Measurements from ENCODE around the gene KDM7A.
"Not testable (repeated sequence)": the region's sequence is repeated elsewhere in the genome, so short reads cannot be mapped to it uniquely, and the experiment has no call there.

KDM7A gene

GRCh38 chr7:140176811-140177702 lies at the start of gene KDM7A:
Gene KDM7A, minus strand, starts transcription at chr7:140176983. Its CDS starts 46 bp downstream, at chr7:140176937.
- peak; percentile 78 to 84 for DNase-seq

DNA sequence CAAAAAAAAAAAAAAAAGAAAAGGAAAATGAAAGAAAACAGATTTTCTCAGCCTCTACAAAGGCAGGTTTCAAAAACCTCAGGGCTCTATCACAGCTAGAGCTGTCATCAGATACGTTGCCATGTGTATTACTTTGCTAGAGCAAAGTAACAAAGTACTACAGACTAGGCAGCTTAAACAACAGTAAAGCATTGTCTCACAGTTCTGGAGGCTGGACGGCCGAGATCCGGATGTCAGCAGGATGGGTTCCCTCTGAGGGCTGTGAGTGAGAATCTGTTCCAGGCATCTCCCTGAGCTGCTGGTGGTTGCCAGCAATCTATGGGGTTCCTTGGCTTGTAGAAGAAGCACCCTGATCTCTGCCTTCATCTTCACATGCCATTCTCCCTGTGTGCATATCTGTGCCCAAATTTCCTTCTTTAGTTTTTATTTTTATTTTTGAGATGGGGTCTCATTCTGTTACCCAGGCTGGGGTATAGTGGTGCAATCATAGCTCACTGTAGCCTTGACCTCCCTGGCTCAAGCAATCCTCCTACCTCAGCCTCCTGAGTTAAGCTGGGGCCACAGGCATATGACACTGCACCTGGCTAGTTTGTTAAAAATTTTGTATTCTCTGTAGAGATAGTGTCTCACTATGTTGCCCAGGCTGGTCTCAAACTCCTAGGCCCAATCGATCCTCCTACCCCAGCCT lies 48.9 kb upstream of the KDM7A start:
- DNase-seq, result no peak

DNA sequence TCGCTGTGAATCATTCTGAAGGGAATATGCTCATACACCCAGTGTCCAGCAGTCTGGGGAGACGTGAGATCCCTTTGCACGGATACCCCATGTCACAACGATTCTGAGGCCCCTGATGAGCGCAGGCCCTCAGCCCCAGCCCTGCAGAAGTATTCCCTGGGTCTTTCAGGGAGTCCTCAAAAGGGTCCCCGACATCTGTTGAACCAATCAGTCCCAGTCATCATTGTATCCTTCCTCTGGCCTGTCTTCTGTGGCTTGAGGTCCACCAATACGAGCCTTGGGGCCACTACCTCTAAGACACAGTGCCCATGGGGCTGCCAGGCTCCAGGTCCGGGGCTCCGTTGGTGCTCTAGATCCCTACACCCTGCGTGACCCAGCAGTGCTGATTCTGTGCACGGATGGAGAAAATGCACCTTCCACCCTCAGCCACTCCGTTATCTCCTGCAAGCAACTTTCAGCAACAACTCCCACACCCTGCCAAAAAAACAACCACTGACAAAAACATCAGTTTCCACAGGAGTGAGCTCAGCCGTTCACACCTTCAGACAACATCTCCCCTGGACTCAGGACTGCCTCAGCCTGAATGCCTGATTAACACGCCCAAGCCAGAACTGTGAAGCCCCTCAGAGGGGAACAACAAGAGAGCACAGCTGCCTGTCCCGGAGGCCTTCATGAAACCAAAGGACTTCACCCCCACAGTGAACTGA lies 46.9 kb upstream of the KDM7A start:
- no peak for DNase-seq

GRCh38 chr7:140222814-140223213 lies 46.0 kb upstream of the KDM7A start:
- DNase-seq, result no peak

DNA sequence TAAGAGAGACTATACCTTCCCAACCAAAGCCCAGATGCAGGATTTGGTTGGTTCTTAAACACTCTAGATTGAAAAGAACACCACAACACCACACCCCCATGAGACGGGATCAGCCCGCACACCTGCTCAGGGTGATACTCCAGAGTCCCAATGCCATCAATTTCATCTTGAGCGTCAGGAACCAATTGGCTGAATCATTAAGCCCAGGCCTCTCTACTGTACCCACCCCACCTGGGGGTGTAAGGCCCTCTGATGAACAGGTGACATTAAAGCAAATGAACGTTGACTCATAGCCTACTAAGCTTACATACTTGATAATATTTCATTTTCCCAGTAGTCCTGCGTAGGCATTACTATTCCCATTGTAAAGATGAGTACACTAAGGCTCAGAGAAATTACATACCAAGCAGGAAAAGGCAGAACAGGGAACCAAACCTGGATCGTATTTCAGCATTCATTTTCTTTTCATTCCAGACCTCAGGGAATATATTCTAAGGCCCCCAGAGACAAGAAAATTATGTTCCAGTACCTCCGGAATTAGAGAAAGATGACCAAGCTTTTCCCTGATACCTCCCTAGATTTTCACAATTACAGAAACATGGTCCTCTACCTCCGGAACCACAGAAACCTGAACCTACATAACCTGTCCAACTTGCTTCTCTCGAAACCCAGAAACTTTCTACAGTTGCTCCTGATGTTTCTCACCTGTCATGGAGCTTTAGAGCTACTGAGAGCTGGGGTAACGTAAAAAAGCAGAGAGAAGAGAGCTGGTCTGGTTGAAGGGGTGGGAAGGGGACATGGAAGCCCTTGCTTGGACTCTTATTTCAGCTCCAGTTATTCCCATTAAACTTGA lies 43.1 kb upstream of the KDM7A start:
- DNase-seq, result no peak

GRCh38 chr7:140218656-140219055 lies 41.9 kb upstream of the KDM7A start:
- no peak for DNase-seq

DNA sequence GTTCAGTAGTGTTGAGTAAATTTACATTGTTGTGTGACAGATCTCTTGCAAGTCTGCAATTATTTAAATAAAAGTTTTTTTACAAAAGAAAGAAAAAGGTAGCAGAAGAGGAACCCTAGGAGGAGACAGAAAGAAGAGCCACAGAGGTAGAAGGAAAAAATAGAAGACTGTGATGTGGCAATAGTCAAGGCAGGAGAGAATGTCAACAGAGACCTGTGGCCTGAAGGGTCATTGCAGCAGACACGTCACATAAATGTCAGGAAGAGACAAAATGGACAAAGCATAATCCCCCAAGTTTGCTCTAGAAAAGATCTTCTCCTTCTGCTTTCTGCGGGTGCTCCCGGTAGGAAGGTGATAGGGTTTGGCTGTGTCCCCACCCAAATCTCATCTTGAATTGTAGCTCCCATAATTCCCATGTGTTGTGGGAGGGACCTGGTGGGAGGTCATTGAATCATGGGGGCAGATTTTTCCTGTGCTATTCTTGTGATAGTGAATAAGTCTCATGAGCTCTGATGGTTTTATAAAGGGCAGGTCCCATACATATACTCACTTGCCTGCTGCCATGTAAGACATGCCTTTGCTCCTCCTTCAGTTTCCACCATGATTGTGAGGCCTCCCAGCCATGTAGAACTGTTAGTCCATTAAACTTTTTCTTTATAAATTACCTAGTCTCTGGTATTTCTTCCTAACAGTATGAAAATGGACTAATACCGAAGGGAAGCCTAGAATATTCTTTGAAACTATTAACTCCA lies 41.1 kb upstream of the KDM7A start:
- DNase-seq, result no peak

DNA sequence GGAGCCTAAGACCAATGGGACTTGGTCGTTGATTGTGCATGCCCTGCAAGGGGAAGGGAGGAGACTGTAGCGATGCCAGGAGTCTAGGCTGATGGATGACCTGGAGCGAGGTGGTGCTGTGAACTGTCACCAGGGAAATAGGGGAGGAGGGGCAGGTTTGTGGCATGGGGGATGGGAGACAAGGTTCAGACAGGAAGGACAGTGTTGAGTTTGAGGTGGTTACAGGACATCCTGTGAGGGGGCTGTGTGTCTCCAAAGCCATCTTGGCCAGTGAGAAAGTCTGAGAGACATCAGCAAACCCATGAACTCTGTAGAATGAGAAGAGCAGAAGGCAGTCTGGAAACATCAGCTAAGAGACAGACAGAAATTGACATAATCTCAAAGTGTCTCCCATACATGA lies 38.5 kb upstream of the KDM7A start:
- no peak for DNase-seq

GRCh38 chr7:140214075-140214684 lies 37.4 kb upstream of the KDM7A start:
- DNase-seq, result no peak

- DNase-seq, result no peak
Observed at GRCh38 chr7:140213684-140214074, 36.9 kb upstream of the KDM7A start.

DNA sequence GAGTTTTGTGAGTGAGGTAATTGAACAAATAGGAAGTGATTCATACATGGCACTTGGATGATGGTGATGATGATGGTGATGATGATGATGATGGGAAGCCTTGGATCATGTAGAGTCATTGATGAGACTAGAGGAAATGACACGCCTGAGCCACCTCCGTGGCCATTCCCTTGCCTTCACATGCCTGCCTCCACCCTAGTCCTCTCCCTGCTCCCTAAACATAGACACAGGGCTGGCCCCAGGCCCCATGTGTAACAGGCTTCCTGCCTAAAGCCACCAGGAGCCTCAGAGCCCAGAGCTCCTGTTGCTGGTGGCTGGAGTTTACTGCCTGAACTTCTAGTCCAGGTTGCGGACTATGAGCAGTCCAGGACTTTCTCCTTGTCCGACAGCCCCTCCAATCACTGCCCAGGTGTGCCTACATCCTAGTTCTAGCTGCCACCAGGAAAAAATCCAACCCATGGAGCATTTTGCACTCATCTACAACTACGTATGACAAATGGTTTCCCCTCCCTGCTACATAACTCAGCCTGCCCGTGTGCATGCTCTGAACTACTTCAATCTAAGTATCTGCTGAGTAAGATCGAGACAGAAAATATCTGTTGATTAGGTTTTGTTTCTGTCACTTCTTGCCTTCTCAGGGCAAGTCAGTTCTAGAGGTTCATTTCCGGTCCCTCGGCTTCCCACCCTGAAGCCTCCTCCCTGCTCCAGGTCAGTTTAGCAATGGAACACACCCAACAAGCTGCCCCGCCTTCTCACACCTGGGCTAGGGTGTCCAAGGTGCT lies 35.5 kb upstream of the KDM7A start:
- DNase-seq, result no peak

- no peak for DNase-seq
Observed at GRCh38 chr7:140211698-140212097, 34.9 kb upstream of the KDM7A start.

DNA sequence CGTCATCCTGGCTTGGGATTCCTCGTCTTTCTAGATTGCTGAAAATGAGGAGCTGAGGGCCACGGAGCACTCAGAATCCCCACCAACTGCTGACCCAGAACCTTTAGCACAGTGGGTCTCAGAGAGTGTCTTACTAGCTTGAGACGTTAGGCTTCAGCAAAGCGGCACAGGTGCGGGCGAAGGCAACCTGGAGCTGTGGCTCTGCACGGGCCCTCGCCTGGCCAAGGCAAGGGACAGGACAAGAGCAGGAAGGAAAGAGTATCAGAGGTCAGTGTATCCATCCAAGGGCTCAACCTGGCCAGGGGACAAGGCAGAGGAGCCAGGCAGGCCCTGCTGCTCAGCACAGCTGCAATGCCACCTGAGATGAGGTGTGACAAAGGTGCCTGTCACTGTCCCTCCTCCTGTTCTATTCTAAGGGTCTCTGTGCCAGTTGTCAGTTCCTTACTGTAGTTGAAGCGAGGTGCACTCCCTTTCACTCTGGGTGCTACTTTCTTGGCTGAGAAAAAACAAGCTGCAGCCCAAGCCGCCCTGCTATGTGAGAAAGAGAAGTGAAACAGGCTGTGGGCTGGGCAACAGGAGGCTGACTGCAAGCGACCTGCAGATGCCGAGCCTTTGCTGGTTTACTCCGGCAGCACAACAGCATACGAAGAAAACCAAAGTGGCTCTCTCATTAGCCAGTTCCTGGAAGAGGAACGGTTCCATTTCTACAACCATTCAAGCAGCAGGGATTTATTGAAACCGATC lies 33.3 kb upstream of the KDM7A start:
- DNase-seq, result no peak

GRCh38 chr7:140206616-140207389 lies 30.0 kb upstream of the KDM7A start:
- DNase-seq, result no peak

DNA sequence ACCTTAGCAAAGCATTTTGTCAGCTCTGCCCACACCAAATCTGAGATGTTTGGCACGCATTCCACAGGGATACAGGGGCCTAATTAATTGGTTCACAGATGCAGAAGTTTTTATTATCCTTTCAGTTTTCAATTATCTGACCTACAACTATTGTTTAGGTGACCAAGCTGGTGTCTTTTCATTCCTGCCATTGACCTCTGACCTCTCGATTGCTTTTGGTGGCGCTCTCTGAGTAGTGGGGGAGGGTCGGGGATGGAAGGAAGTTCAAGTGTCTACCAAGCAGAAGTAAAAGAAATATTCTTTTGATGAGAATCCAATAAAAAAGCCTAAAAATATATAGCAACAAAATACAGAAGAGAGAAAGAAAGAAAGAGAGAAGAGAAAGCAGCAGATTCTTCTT lies 28.8 kb upstream of the KDM7A start:
- no peak for DNase-seq

GRCh38 chr7:140203556-140203955 lies 26.8 kb upstream of the KDM7A start:
- DNase-seq, result no peak

DNA sequence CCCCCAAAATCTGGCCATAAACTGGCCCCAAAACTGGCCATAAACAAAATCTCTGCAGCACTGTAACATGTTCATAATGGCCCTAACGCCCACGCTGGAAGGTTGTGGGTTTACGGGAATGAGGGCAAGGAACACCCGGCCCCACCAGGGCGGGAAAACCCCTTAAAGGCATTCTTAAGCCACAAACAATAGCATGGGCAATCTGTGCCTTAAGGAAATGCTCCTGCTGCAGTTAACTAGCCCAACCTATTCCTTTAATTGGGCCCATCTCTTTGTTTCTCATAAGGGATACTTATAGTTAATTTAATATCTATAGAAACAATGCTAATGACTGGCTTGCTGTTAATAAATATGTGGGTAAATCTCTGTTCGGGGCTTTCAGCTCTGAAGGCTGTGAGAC lies 26.2 kb upstream of the KDM7A start:
- not testable (repeated sequence) for DNase-seq

DNA sequence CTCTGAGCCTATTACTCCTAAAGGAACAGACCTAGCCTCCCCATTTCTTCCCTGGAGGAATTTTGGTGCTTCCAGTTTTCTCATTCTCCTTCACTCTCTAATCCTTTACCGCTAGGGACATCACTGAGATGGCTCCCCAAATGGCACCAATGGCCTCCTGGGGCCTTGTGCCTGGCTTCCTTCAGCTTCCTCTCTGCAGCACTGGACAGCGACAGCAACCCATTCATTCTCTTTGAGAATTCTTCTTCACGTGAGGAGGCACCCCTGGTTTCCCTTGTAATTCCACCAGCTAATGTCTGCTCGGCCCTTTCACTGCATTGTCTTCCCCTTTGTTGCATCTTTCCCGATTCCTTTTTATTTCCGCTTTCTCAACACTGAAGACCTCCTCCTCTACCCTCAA lies 24.6 kb upstream of the KDM7A start:
- no peak for DNase-seq
